NCI-H226 (cell line): ENCODE measurements around the gene MSANTD1.

Experiments
- DNase-seq: peaks from one replicate; pipeline ENCODE4 v3.0.0-alpha.2; 2015

MSANTD1 gene

DNA sequence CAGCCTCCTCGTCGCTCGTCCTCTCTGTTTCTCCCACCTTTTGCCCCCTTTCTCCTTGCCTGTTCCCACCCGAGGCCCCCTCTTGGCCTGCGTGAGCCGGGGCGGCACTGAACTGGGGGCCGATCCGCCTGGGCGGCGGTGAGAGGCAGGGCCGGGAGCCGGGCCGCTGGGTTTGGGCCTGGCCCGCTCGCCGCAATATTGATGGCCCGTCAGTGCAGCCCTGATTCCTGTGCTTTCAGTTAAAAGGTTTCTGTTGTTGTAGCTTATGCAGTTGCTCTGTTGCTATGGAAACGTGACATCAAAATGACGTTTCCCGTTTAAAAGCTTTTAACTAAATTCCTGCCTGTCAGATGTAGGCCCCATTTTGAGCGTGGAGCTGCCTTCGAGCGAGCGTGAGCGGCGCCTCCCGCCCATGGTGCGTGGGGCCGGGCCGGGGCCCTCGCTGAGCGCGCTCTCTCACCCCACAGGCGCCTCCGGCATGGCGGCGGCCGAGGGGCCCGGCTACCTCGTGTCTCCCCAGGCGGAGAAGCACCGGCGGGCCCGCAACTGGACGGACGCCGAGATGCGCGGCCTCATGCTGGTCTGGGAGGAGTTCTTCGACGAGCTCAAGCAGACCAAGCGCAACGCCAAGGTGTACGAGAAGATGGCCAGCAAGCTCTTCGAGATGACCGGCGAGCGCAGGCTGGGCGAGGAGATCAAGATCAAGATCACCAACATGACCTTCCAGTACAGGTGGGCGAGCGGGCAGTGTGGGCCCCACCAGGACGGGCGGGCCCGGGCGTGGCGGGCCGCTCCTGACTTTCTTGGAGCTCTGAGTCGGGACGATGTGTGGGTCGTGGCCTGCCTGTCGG lies at the start of gene MSANTD1:
Gene MSANTD1 (plus strand): TSS at position 349 of the 851 bp plus-strand sequence. CDS start 64 bp downstream, at position 413.
- DNase-seq = no peak

DNA sequence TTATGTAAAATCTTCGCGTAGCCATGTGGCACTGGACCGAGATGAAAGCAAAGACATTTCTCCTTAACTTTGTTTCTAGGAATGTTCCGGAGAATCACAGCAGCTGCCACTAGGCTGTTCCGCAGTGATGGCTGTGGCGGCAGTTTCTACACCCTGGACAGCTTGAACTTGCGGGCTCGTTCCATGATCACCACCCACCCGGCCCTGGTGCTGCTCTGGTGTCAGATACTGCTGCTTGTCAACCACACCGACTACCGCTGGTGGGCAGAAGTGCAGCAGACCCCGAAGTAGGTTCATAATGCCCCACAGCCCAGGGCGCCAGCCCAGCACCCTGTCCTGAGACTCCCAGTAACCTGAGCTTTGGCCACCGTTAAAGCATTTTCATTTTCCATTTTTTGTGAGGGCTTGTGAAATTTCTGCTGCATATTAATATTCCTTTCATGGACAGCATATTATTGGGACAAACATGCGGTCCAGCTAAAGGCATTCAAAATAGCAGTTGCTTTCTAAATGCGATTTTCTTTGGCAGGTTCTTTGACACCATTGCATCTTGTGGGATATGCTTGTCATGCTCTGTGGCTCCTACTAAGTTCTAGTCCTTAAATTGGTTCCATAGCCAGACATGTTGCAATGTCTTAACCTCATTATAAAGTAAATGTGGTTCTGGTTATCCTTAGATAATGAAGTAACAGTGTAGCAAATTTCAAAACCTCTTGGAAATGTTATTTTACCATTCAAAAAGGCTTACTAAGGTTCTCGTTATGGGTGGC lies 49.1 kb upstream of the MSANTD1 start:
- DNase-seq = no peak

GRCh38 chr4:3200423-3201090 lies 48.4 kb upstream of the MSANTD1 start:
- DNase-seq = no peak

GRCh38 chr4:3201718-3202702 lies 46.9 kb upstream of the MSANTD1 start:
- no peak for DNase-seq

DNA sequence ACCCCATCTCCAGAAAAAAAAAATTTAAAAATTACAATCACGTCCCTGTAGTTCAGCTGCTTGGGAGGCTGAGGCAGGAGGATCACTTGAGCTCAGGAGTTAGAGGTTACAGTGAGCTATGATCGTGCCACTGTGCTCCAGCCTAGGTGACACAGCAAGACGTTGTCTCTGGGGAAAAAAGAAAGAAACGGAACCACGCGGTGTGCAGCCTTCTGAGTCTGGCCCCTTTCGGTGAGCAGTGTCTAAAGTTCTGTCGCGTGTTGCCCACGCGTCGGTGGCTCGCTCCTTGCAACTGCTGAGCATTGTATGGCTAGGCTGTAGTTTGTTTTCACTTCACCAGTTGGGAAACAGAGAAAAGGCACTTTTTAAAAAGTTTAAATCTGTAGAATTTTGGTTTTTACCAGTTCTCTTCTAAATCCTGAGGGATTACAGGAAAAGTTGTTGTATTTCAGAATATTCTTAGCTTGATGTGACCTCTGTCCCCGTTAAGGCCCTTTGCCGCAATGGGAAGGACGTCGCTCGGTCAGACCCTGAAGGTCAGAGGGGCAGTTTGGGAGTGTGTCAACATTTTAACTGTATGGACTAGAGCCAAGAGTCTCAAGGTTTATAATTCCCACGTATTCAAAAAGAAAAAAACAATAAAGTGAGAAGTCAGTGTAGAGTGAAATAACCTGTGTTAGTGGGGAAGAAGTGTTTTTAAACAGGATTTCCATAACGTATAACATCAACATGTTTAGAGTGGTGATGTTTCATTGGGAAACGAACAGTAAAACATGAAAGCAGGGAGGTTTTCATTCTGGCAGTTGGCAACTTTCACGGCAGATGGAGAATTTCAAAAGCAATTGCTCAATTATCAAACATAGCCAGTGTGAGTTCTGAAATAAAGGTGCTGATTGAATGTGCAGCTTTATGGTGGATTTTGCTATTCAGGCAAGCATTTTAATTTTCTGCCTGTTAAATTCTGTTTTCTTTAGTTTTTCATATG lies 45.8 kb upstream of the MSANTD1 start:
- DNase-seq = no peak

DNA sequence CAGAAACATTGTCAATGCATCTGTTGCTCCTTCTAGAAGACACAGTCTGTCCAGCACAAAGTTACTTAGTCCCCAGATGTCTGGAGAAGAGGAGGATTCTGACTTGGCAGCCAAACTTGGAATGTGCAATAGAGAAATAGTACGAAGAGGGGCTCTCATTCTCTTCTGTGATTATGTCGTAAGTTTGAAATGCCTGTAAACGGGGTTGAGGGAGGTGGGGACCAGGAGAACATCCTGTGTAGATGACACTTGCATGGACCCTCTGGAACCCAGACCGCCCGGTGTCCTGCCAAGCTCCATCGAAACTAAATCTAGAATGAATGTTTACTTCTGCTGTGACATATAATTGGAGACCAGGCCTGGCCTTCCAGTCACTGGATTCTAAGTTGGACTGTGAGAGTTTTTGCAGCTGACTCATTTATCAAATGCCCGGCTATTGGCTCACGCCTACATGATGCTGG lies 45.0 kb upstream of the MSANTD1 start:
- no peak for DNase-seq

DNA sequence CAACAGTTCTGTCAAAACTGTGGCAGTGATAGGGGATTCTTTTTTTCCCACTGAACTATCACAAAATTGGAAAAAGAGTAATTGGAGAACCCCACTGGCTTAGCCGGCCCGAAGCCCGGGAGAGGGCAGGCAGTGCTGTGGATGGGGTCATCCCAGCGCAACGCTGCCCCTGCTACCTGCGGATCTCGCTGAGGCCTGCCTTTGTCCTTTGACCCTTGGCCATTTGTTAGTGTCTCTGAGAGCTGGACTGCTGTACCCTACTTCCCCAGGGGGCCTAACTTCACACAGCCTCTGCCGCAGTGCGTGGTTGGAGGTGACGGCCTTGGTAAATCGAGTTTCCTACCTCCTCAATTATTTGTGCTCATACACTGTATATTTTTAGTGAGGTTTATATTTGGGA lies 43.0 kb upstream of the MSANTD1 start:
- no peak for DNase-seq

DNA sequence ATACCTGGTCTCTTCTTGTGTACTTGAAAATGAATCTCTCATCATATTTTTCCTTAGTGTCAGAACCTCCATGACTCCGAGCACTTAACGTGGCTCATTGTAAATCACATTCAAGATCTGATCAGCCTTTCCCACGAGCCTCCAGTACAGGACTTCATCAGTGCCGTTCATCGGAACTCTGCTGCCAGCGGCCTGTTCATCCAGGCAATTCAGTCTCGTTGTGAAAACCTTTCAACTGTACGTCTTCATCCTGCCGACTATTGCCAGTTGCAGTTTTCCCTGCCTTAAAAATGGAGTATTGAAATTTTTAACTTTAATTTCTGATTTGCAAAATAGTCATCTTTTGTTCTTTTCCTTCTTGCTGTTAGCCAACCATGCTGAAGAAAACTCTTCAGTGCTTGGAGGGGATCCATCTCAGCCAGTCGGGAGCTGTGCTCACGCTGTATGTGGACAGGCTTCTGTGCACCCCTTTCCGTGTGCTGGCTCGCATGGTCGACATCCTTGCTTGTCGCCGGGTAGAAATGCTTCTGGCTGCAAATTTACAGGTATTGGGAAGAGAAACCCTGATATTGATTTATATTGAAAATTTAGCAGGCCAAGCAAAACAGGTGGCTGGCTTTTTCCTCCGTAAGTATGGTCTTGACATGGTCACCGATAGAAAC lies 42.4 kb upstream of the MSANTD1 start:
- DNase-seq = no peak

GRCh38 chr4:3207531-3208037 lies 41.4 kb upstream of the MSANTD1 start:
- no peak for DNase-seq

- DNase-seq = no peak
Observed at GRCh38 chr4:3208826-3209225, 40.1 kb upstream of the MSANTD1 start.

GRCh38 chr4:3209551-3210325 lies 39.2 kb upstream of the MSANTD1 start:
- no peak for DNase-seq

DNA sequence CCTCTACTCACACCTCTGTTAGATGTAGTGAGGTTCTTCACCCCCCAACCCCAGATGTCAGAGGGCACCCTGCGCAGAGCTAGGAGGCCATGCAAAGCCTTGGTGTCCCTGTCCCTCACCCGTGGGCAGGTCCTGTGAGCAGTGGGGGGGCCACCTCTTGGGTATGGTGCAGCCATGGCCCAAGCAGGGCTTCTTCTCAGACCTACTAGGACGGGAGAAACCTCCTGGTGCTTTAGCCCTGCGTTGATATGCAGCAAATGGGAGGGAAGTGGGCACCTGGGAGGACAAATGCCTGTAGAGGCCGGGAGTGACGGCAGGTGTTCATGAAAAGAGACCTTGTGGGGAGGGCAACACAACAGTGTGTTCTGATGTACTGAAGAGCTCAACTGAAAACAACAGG lies 38.5 kb upstream of the MSANTD1 start:
- no peak for DNase-seq

DNA sequence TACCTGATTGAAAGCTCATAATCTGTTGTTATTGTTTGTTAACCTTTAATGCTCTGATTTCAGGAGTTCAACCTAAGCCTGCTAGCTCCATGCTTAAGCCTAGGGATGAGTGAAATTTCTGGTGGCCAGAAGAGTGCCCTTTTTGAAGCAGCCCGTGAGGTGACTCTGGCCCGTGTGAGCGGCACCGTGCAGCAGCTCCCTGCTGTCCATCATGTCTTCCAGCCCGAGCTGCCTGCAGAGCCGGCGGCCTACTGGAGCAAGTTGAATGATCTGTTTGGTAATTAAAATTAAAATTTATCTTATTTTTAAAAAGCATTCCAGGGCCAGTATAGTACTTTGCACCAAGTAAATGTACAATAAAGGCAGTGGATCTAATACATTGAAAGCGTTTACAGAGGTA lies 37.1 kb upstream of the MSANTD1 start:
- DNase-seq = no peak

- no peak for DNase-seq
Observed at GRCh38 chr4:3212391-3213105, 36.4 kb upstream of the MSANTD1 start.

DNA sequence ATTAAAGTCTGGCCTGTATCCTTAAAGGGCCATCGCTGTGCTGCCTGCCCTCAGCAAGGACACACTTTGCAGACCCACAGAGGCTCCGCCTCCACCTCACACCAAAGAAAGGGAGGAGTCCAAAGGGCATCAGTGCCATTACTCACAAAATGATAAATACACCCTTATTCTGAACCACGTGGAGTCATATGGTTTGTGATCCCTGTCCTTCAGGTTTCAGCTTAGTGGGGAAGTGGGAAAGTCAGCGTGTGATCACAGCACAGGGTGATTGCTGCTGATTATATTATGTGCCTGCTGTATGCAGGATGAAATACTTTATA lies 35.9 kb upstream of the MSANTD1 start:
- DNase-seq = no peak

GRCh38 chr4:3213661-3214250 lies 35.2 kb upstream of the MSANTD1 start:
- no peak for DNase-seq

GRCh38 chr4:3215256-3215655 lies 33.7 kb upstream of the MSANTD1 start:
- DNase-seq = no peak

GRCh38 chr4:3215733-3216132 lies 33.2 kb upstream of the MSANTD1 start:
- no peak for DNase-seq
